Ovary (tissue), 9 donors: Measurements from ENCODE around the gene DDX59. TPM values are rescaled to one million over a fixed set of nuclear protein-coding genes. Genes with fewer than 3 reads are reported as not detected.

Experiments used
- DNase-seq, 5 donors: peaks; one replicate each; pipeline ENCODE4 v3.0.0-alpha.2; 2019 to 2020
- H3K27ac ChIP-seq, 2 donors: fragments of 200-600 bp; one replicate each; pipeline versions ENCODE4 v1.5.1 to v1.8.0; 2019 to 2022
- H3K27me3 ChIP-seq: fragments of 200-600 bp; one replicate; pipeline ENCODE4 v1.8.0; 2022
- H3K36me3 ChIP-seq: fragments of 200-600 bp; sonication (generic); one replicate; pipeline ENCODE4 v1.5.1; 2019
- H3K4me1 ChIP-seq: one replicate; pipeline ENCODE4 v1.8.1; 2013; ENCODE audit warnings: mild to moderate bottlenecking, moderate library complexity; ENCODE audit not compliant: insufficient read depth
- H3K4me3 ChIP-seq: fragments of 200-600 bp; sonication (generic); one replicate; pipeline ENCODE4 v1.5.1; 2017
- H3K9me3 ChIP-seq, 2 donors: fragments of 200-600 bp in 1 of 2; sonication (generic) in 1 of 2; one replicate each; pipeline versions ENCODE4 v1.5.1 to v1.8.1; 2013 to 2019; ENCODE audit warnings: mild to moderate bottlenecking in 1 of 2, moderate library complexity in 1 of 2
- EP300 ChIP-seq: sonication (generic); formaldehyde crosslinking; IDR thresholded peaks from one replicate; pipeline ENCODE4 v1.6.1; 2017; ENCODE audit warnings: antibody characterized with exemption
- POLR2A ChIP-seq: fragments of 450-650 bp; IDR thresholded peaks from one replicate; pipeline ENCODE4 v1.6.1; 2017; ENCODE audit warnings: antibody characterized with exemption, mild to moderate bottlenecking, moderate library complexity
- WGBS, 3 donors: extraction: QIAGEN DNeasy Blood & Tissue Kit in 1 of 3; methylation state at CpG; one replicate each; pipeline versions ENCODE4 v1.1.5 to v1.1.7; 2013 to 2017; 5-methylcytosine and 5-hydroxymethylcytosine counted together
- intact Hi-C, 4 donors: fragments of 100-400 bp; cut with DNase I; formaldehyde crosslinking; loops; one replicate each; pipeline versions ENCODE4 v1.11.0 to v1.15.1; 2022 to 2023
- polyA plus RNA-seq, 2 donors: library from polyadenylated mRNA; stranded (reverse); fragments of 200-250 nt in 1 of 2; fragments of 350-450 nt in 1 of 2; fragmentation: Illumina TruSeq in 1 of 2; extraction: RNeasy Lipid Tissue Mini Kit (QIAGEN cat#74804) in 1 of 2; gene quantifications; one replicate each; pipeline ENCODE4 v1.2.3, GENCODE V29; 2013 to 2014
- total RNA-seq, 7 donors: library from RNA; depleted of rRNA in 2 of 7; stranded (reverse); fragments of >200 nt in 2 of 7; fragmentation: NEBNext Ultra II Directional in 3 of 7; extraction: Animal tissue kit (Norgen Biotek cat#: 25700) in 3 of 7; gene quantifications; one replicate each; pipeline versions ENCODE4 v1.1.0 to v1.2.4, GENCODE V29; 2016 to 2023
- TF ChIP-seq, protein P1 (sequence below), 3 donors: fragments of 450-650 bp in 2 of 3; fragments of 200-600 bp in 1 of 3; IDR thresholded peaks; one replicate each; pipeline versions ENCODE4 v1.5.1 to v1.8.0; 2016 to 2022; ENCODE audit warnings: antibody characterized with exemption in 3 of 3, mild to moderate bottlenecking in 1 of 3
- donor health status: DM: no; HTN: no; CAD: no; lungs with moderate emphysema.
- donor health status: DM: no; HTN: no; CAD: no.
- donor health status: Bipolar disorder and iron deficiency.
- donor health status: DM: yes; HTN: yes; CAD: no.
- donor health status: DM: no; HTN: no; CAD: no.
- donor health status: DM: yes; HTN: yes; CAD: no.

The DDX59 gene
- total and polyA plus RNA-seq, 9 donors: 16.4 to 29.1 (median 19.5) TPM

DNA sequence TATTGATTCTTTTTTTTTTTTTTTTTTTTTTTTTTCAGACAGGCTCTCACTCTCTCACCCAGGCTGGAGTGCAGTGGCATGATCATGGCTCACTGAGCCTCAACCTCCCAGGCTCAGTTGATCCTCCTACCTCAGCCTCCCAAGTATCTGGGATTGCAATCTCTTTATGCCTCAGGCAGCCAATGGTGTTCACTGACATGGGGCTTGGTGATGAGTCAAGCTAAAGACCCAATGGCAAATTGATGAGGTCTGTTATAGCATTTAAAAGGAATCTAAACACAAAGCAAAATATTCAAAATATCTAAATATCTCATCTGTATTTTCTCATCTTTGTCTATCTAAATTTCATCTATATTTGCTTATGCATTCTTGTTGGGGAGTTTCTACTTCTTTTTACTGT, 38.5 kb upstream of the DDX59 start:
- Histone ChIP-seq H3K4me3 (no peak overlapping the region), H3K36me3 (no peaks in the 10 kb centered on the region), H3K27ac (no peak overlapping the region), H3K9me3 (no peaks in the 10 kb centered on the region), H3K4me1 (no peaks in the 10 kb centered on the region), H3K27me3 (no peaks in the 10 kb centered on the region)
- no peak for DNase-seq
- TF ChIP-seq EP300 (no peak), POLR2A (no peak)
- TF ChIP-seq, protein P1, sequence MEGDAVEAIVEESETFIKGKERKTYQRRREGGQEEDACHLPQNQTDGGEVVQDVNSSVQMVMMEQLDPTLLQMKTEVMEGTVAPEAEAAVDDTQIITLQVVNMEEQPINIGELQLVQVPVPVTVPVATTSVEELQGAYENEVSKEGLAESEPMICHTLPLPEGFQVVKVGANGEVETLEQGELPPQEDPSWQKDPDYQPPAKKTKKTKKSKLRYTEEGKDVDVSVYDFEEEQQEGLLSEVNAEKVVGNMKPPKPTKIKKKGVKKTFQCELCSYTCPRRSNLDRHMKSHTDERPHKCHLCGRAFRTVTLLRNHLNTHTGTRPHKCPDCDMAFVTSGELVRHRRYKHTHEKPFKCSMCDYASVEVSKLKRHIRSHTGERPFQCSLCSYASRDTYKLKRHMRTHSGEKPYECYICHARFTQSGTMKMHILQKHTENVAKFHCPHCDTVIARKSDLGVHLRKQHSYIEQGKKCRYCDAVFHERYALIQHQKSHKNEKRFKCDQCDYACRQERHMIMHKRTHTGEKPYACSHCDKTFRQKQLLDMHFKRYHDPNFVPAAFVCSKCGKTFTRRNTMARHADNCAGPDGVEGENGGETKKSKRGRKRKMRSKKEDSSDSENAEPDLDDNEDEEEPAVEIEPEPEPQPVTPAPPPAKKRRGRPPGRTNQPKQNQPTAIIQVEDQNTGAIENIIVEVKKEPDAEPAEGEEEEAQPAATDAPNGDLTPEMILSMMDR (IDR thresholded peaks at IDR 0.05): no peak
- intact Hi-C loops: no loop called here

DNA sequence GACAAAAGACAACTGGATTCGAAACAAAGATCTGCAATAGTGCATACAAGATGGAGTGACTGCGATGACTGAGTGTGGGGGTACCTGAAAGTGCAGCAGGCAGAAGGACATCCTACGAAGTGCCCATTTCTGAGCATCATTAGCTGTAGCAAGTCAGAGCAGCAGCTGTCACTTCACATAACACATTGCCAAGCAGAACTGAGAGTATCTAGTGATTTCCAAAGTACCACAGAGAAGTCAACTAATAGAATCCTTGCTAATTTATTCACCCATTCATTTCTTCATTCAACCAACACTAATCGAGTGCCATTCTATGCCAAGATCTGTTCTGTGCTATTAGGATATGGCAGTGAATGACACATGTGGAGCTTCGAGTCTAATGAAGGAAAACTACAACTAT, 37.4 kb upstream of the DDX59 start:
- intact Hi-C loops: no loop called here
- no peak for DNase-seq
- TF ChIP-seq EP300 (no peak), POLR2A (no peak)
- TF ChIP-seq, protein P1 (IDR thresholded peaks at IDR 0.05): no peak
- Histone ChIP-seq H3K36me3 (no peaks in the 10 kb centered on the region), H3K27me3 (no peaks in the 10 kb centered on the region), H3K27ac (no peak overlapping the region), H3K9me3 (no peaks in the 10 kb centered on the region), H3K4me1 (no peaks in the 10 kb centered on the region), H3K4me3 (no peak overlapping the region)
- WGBS, 3 donors: 88 to 98% (median 97%) methylated on average over 5 of the region's 5 CpGs

GRCh38 chr1:200706111-200706814, 36.6 kb upstream of the DDX59 start:
- Histone ChIP-seq H3K4me1 (no peaks in the 10 kb centered on the region), H3K36me3 (no peaks in the 10 kb centered on the region), H3K27me3 (no peaks in the 10 kb centered on the region), H3K4me3 (no peak overlapping the region), H3K9me3 (no peaks in the 10 kb centered on the region), H3K27ac (no peak overlapping the region)
- TF ChIP-seq EP300: no peak
- TF ChIP-seq, protein P1 (IDR thresholded peaks at IDR 0.05): no peak
- no peak for TF ChIP-seq POLR2A
- intact Hi-C loops: no loop called here
- WGBS, 3 donors: 69 to 76% (median 74%) methylated on average over 4 of the region's 4 CpGs
- no peak for DNase-seq

GRCh38 chr1:200704986-200705500, 35.3 kb upstream of the DDX59 start:
- DNase-seq: no peak
- 58 to 64% (median 63%) methylated on average over 3 of the region's 3 CpGs for WGBS, 3 donors
- TF ChIP-seq, protein P1 (IDR thresholded peaks at IDR 0.05): no peak
- TF ChIP-seq EP300 (no peak), POLR2A (no peak)
- Histone ChIP-seq H3K36me3 (no peaks in the 10 kb centered on the region), H3K9me3 (no peaks in the 10 kb centered on the region), H3K4me1 (no peaks in the 10 kb centered on the region), H3K27me3 (no peaks in the 10 kb centered on the region), H3K27ac (no peak overlapping the region), H3K4me3 (no peak overlapping the region)
- intact Hi-C loops: no loop called here
